Cortex of kidney (tissue), 1 donor: Measurements from ENCODE around the gene FAM32A.

Experiments
- DNase-seq: peaks from one replicate; lab custom pipeline; 2025; lab: John Stamatoyannopoulos, UW

The FAM32A gene

DNA sequence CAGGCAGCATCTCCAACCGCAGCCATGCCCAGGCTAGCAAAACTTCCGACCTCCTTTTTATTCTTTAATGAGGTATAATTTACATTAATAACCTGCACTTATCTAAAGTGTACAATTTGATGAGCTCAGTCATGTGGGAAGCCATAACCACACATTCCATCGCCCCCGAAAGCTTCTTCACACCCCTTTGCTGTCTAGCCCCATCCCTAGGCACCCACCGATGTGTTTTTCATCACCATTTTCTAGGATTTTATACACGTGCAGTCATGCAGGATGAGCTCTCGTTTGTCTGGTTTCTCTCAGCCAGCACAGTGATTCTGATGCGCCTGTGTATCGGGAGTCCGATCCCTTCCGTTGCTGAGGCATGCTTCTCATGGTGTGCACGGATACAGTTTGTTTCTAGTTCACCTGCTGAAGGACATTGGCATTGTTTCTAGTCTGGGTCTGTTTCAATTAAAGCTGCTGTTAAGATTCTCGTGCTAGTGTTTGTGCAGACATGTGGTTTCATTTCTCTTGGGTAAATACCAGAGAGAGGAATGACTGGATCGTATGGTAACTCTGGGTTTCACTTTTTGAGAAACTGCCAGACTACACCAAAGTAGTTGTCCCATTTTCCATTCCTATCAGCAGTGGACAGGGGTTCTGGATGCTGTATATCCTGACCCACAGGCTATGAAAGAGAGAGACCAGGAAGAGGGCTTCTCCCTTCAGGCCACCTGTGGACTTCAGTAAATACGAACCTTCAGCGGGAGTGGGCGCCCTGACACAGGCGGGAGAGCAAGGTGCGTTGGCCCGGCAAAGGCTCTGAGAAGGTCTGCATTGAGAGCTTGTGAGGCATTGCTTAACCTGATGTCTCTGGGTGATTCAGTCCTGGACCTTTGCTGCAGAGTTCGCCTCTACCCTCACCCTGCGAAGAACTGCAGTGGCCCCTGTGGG, 17.4 kb downstream of the FAM32A start:
- no peak for DNase-seq

DNA sequence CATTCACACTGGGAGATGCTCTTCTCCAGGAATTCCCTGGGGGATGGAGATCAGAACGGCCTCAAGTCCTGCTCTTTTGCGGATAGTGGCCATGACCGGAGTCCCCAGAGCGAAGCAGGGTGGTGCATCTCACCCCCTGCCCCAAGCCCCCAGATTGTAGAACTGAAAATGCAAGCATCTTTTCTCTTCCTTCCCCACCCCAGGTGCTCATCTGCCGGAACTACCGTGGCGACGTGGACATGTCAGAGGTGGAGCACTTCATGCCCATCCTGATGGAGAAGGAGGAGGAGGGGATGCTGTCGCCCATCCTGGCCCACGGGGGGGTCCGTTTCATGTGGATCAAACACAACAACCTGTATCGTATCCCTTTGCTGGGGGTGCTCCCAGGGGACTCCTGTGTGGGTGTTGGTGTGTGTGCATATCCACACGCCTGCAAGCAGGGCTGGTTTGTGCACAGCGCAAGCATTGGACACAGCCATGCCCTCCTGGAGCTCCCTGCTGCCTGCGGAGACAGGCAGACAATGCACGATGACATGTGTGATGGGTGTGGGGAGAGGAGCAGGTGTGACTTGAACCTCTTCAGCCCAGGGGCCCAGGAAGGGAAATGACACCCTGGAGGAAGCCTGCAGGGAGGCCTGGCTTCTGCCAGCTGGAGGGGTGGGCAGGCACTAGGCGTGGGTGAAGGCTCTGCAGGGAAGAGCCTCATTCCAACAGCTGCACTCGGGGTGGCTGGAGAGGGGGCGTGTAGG, 18.2 kb downstream of the FAM32A start:
- DNase-seq, result no peak

- no peak for DNase-seq
Measured at GRCh38 chr19:16204005-16204294, 18.7 kb downstream of the FAM32A start.

- DNase-seq, result no peak
Measured at GRCh38 chr19:16205205-16206045, 20.2 kb downstream of the FAM32A start.

- DNase-seq, result no peak
Measured at GRCh38 chr19:16206046-16206605, 20.9 kb downstream of the FAM32A start.

DNA sequence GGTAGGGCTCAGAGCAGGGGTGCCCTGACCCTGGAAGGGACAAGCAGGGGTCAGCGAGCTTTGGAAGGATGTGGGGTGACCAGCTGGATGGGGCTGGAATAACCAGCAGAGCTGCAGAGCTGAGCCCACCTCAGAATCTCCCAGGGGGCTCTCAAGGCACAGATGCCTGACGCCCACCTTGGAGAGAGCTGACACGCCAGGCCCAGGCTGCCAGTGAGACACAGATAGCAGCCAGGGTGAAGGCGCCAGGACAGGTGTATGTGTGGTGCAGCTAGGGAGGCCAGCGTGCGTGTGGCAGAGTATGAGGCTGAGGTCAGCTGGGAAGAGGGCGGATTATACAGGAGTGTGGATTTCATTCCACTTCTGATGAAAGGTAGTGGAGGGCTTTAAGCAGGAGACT, 21.4 kb downstream of the FAM32A start:
- no peak for DNase-seq

DNA sequence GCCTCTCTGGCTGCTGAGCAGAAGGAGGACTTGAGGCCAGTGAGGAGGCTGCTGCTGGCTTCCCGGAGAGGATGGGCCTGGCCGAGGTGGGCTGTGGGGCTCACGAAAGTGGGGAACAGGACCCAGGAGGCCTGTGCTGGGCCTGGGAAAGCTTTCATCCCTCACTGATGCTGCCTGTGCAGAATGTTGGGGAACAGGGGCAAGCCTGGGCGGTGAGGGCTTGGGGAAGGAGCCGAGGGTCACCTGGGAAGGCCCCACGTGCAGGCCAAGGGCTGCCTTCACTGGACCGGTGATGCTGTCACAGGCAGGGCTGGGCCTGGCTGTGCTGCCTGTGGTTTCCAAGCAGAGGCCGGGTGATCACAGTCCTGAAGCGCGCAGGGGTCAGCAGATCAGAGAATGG, 21.9 kb downstream of the FAM32A start:
- no peak for DNase-seq

DNA sequence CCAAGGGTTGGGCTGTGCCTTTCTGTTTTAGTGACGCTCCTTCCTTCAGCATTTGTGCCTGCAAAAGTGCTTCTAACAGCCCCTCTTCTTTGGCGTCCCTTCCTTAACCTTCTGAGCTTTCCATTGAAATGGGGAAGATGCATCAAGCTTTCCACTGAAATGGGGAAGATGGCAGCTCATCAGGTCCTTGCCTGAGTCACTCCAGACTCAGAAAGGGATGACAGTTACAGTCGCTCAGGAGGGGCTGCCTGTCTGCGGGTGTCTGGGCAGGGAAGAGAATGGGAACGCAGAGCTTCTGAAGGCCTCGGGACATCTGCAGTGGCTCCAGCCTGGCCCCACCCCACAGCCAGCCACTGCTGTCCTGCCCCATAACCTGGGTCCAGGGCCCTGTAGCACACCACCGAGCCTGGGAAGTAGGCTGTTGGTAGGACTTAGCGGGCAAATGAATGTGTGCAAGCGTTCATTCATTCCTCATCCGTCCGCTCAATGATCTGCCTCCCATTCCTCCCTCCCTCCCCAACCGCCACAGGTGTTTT, 22.3 kb downstream of the FAM32A start:
- no peak for DNase-seq

DNA sequence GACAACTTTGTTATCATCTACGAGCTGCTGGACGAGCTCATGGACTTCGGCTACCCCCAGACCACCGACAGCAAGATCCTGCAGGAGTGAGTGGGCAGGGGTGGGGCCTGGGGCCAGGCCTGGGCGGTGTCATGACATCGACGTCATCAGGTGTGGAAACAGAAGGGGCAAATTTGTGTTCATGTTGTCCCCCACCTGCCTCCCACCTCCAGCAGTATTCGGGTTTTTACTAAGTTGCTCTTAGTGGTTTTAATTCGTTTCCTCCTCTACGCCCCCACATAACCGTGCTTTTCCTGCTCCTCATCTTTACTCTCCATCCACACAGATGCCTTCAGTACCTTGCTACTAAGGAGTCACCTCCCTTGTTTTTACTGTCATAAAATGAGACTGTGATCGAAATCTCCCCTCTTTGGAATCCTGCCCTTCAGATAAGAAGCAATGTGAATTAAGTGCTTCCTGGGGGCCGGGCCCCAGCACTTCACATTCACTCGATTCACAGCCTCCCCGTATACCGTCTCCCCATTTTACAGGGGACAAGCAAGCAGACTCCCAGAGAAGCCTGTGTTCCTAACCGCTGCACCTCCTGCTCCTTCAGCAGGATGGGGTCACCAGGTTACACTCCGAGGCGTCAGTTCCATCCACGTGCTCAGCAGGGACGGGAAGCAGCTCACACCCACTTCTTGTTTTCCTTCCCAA, 23.0 kb downstream of the FAM32A start:
- DNase-seq, result no peak

DNA sequence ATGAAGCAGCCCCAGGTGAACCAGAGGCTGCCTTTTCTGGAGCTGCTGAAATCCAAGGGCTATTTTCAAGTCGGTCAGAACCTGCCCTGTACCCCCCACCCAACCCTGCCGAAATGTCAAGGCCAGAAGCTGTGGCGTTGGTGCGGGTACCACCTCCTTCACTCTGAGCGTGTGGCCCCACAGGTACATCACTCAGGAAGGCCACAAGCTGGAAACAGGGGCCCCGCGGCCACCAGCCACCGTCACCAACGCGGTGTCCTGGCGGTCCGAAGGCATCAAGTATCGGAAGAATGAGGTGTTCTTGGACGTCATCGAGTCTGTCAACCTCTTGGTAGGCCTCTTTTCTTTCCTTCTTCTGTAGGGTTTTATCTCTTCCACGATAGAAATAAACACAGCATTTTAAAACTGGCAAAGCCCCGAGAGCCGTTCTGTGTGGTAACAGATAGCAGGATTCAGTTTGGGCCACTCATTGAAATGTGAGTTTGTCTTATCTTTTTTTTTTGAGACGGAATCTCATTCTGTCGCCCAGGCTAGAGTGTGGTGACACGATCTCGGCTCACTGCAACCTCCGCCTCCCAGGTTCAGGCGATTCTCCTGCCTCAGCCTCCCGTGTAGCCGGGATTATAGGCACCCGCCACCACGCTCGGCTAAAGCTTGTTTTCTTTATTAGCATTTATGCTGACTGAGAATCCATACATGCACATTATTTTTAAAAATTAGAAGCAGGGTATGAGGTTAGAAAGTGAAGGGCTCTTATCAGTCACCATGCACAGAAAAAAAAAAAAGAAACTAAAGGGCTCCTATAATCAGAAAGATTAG, 23.8 kb downstream of the FAM32A start:
- DNase-seq, result no peak

GRCh38 chr19:16210168-16210567, 25.0 kb downstream of the FAM32A start:
- no peak for DNase-seq

- no peak for DNase-seq
Measured at GRCh38 chr19:16213076-16213475, 27.9 kb downstream of the FAM32A start.

GRCh38 chr19:16216744-16217670, 31.8 kb downstream of the FAM32A start:
- DNase-seq, result no peak

- DNase-seq, result no peak
Measured at GRCh38 chr19:16217716-16218451, 32.7 kb downstream of the FAM32A start.

GRCh38 chr19:16218851-16219250, 33.6 kb downstream of the FAM32A start:
- no peak for DNase-seq

DNA sequence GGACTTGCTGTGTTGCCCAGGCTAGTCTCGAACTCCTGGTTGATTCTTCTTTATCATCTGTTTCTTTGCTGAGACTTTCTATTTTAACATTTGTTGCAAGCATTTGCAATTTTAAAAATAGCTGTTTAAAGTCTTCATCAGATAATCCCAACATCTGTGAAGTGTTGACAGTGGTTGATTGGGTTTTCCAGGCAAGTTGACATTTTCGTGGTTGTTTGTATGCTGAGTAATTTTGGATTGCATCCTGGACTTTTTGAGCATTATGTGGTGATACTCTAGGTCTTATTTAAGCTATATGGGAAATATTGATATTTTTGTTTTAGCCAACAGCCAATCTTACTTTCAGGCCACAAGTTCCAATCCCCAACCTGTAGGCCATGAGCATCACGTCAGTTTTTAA, 37.6 kb downstream of the FAM32A start:
- DNase-seq, result no peak

DNA sequence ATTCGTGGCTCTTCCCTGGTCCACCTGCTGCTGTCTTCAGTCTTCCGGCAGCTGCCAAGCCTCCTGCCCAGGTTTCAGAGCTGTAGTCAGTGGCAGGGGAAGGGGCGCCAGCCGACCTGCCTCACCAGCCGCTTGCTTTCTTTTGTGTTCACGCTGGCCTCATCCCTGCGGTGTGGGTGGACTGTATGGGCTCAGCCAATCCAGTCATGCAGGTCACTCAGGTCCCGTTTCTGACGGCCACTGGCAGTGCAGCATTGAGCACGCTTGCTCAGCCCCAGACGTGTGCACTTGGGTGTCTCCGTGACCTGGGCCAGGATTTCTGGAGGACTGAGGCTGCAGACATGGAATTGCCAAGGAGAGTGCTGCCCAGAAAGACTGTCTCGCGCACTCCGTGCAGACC, 38.5 kb downstream of the FAM32A start:
- DNase-seq, result no peak

DNA sequence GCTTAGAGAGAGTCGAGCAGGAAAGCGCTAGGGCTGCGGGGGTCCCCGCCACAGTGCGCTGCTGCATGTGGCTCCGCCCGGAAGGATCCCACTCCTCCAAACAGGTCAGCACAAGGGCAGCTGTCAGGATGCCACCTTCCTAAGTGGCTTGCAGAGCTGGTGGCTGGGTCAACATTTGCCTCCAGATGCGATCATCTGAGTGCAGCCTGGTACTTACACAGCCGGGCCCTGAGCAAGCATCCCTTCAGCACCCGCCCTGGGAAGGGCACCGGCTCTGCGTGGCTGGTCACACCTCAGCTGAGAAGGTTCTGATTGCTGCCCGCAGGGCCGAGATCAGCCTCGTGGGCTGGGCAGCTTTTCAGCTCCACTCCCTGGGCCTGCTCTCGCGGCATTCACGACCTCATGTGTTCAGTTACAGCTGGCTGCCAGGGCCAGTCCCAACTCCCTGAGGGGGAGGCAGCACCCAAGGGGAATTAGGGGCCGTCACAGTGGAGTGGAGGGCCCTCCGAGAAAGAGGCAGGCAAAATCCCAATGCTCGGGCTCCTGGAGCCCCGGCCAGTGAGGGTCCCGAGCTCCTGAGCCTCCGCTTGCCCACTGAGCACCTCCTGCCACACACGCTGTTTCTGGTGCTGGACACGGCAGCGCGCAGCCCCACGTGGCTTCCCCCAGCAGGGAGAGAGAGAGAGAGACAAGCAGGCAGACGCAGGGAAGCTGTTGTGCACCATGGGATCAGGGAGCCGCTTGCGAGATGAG, 39.3 kb downstream of the FAM32A start:
- no peak for DNase-seq
